K562 (cell line): Measurements from ENCODE around the gene MARCKS. TPM values are rescaled to one million over a fixed set of nuclear protein-coding genes. Genes with fewer than 3 reads are reported as not detected.

Experiments
- ATAC-seq: fragments of 200-7000 bp; cut with Tn5 transposase; 3 replicates; pipeline ENCODE4 v1.9.1; 2020; ENCODE audit warnings: moderate library complexity
- BruUV-seq: library from RNA; stranded (reverse); fragments of 400-500 nt; replicated peaks from 2 replicates; lab custom pipeline; 2021; lab: Mats Ljungman, UMichigan
- CTCF ChIA-PET: fragments of 300-600 bp; formaldehyde crosslinking; extraction: SDS; loops from one replicate; lab custom pipeline; 2021; ENCODE audit warnings: low intra/inter-chr PET ratio; lab: Yijun Ruan, JAX
- POLR2A ChIA-PET: fragments of 300-600, 350-650 bp; sonication (Branson Sonifier 250); formaldehyde crosslinking; extraction: SDS; loops from one replicate; lab custom pipeline; 2021; ENCODE audit warnings: antibody characterized with exemption, inconsistent platforms; lab: Yijun Ruan, JAX
- DNase-seq, 4 experiments: peaks; one replicate each; pipeline versions ENCODE4 v3.0.0 to v3.0.0-alpha.2; 2011 to 2018; ENCODE audit warnings: low spot score in 3 of 4, mixed read lengths in 3 of 4; ENCODE audit errors: extremely low read depth in 1 of 4
- FAIRE-seq: peaks from 2 replicates; lab custom pipeline; 2011; peaks lifted over from hg19 to GRCh38; lab: Jason Lieb, UNC
- H2AFZ ChIP-seq: 2 replicates; pipeline ENCODE4 v1.6.0; 2011; ENCODE audit warnings: low read depth, low read length, control low read depth, inconsistent platforms
- H3K27ac ChIP-seq: fragments of 200-600 bp; 3 replicates; pipeline ENCODE4 v1.8.0; 2011; ENCODE audit warnings: low read depth, mild to moderate bottlenecking, control low read depth, inconsistent platforms, low read length, moderate library complexity, mixed read lengths; ENCODE audit errors: extremely low read depth
- H3K27me3 ChIP-seq, 2 experiments: fragments of 300-600 bp in 1 of 2; 2 replicates in 1 of 2; 3 replicates in 1 of 2; pipeline versions ENCODE4 v1.6.0 to v1.8.0; 2011; ENCODE audit warnings: inconsistent platforms in 2 of 2, low read length in 2 of 2, mild to moderate bottlenecking in 1 of 2, mixed read lengths in 1 of 2, moderate library complexity in 1 of 2; ENCODE audit not compliant: control insufficient read depth in 2 of 2, insufficient read depth in 2 of 2
- H3K36me3 ChIP-seq: fragments of 300-600 bp; 3 replicates; pipeline ENCODE4 v1.8.0; 2011; ENCODE audit warnings: mild to moderate bottlenecking, low read length, inconsistent platforms; ENCODE audit not compliant: control insufficient read depth, insufficient read depth
- H3K4me1 ChIP-seq, 2 experiments: fragments of 200-600 bp in 1 of 2; replicated peaks in 1 of 2; 2 replicates in 1 of 2; 3 replicates in 1 of 2; pipeline versions ENCODE4 v1.5.1 to v1.8.0; 2011; ENCODE audit warnings: inconsistent platforms in 2 of 2, low read length in 2 of 2, mild to moderate bottlenecking in 1 of 2, mixed read lengths in 1 of 2, moderate library complexity in 1 of 2; ENCODE audit not compliant: control insufficient read depth in 2 of 2, insufficient read depth in 2 of 2
- H3K4me2 ChIP-seq: 2 replicates; pipeline ENCODE4 v1.6.1; 2011; ENCODE audit warnings: low read length, control low read depth, inconsistent platforms, mixed read lengths; ENCODE audit not compliant: insufficient read depth
- H3K4me3 ChIP-seq: fragments of 200-600 bp; sonication (generic), shearing (Covaris generic); 2 replicates; pipeline ENCODE4 v1.5.1; 2016; ENCODE audit warnings: control low read depth, inconsistent platforms
- H3K79me2 ChIP-seq: fragments of 200-600 bp; 3 replicates; pipeline ENCODE4 v1.8.0; 2011; ENCODE audit warnings: low read length, inconsistent platforms; ENCODE audit not compliant: control insufficient read depth, insufficient read depth
- H3K9ac ChIP-seq, 2 experiments: 2 replicates each; pipeline versions ENCODE4 v1.6.0 to v1.6.1; 2011; ENCODE audit warnings: low read depth in 2 of 2, low read length in 2 of 2, control low read depth in 1 of 2, inconsistent platforms in 1 of 2, mild to moderate bottlenecking in 1 of 2, mixed read lengths in 1 of 2; ENCODE audit not compliant: insufficient read depth in 1 of 2
- H3K9me1 ChIP-seq: one replicate; pipeline ENCODE4 v1.6.0; 2011; ENCODE audit warnings: inconsistent platforms, mild to moderate bottlenecking, low read length, moderate library complexity; ENCODE audit not compliant: control insufficient read depth, insufficient read depth
- H3K9me3 ChIP-seq: replicated peaks from 2 replicates; pipeline ENCODE4 v1.5.1; 2011; ENCODE audit warnings: low read depth, low read length, inconsistent platforms; ENCODE audit not compliant: control insufficient read depth, insufficient read depth
- H4K20me1 ChIP-seq: replicated peaks from 2 replicates; pipeline ENCODE4 v1.6.1; 2011; ENCODE audit warnings: low read length, inconsistent platforms, mixed read lengths; ENCODE audit not compliant: control insufficient read depth, insufficient read depth
- CHD2 ChIP-seq: IDR thresholded peaks from 2 replicates; pipeline ENCODE4 v1.6.1; 2011; ENCODE audit warnings: low read depth, low read length
- E2F1 ChIP-seq: sonication (generic); formaldehyde crosslinking; IDR thresholded peaks from 2 replicates; pipeline ENCODE4 v1.8.1; 2023; ENCODE audit warnings: mild to moderate bottlenecking, missing genetic modification reagents, moderate library complexity
- EHMT2 ChIP-seq: fragments of 450-650 bp; IDR thresholded peaks from 2 replicates; pipeline ENCODE4 v1.6.1; 2018; ENCODE audit warnings: antibody characterized with exemption
- ILF3 ChIP-seq: fragments of 450-650 bp; IDR thresholded peaks from 2 replicates; pipeline ENCODE4 v1.6.1; 2018; ENCODE audit warnings: antibody characterized with exemption, mild to moderate bottlenecking, moderate library complexity, borderline replicate concordance
- PHF21A ChIP-seq: fragments of 450-650 bp; IDR thresholded peaks from 2 replicates; pipeline ENCODE4 v1.6.1; 2017; ENCODE audit warnings: low read depth, borderline replicate concordance
- PHTF2 ChIP-seq: fragments of 250-450 bp; sonication (Bioruptor Pico); IDR thresholded peaks from 2 replicates; pipeline ENCODE4 v1.5.0; 2021; ENCODE audit warnings: mild to moderate bottlenecking
- U2AF1 ChIP-seq: fragments of 200-400 bp; formaldehyde crosslinking; optimal IDR thresholded peaks from 2 replicates; pipeline ENCODE3; 2017; ENCODE audit warnings: mild to moderate bottlenecking, low read depth, low read length, moderate library complexity
- ZC3H11A ChIP-seq: IDR thresholded peaks from 2 replicates; pipeline ENCODE4 v1.6.1; 2012; ENCODE audit warnings: low read depth, low read length, improper control_type of control experiment
- ZNF354B ChIP-seq: fragments of 250-450 bp; sonication (Bioruptor Pico); IDR thresholded peaks from 2 replicates; pipeline ENCODE4 v1.4.0; 2020
- ZNF408 ChIP-seq: fragments of 250-450 bp; sonication (Bioruptor Pico); IDR thresholded peaks from 2 replicates; pipeline ENCODE4 v1.4.0; 2020; ENCODE audit warnings: low read depth, mild to moderate bottlenecking, moderate library complexity
- ZNF444 ChIP-seq: fragments of 250-450 bp; sonication (Bioruptor Pico); IDR thresholded peaks from 2 replicates; pipeline ENCODE4 v1.4.0; 2020; ENCODE audit warnings: mild to moderate bottlenecking, moderate library complexity
- ZNF507 ChIP-seq: conservative IDR thresholded peaks from 2 replicates; pipeline ENCODE4 v1.6.1; 2017; ENCODE audit warnings: missing genetic modification characterization, missing compliant biosample characterization
- ZNF609 ChIP-seq: sonication (generic); formaldehyde crosslinking; IDR thresholded peaks from 2 replicates; pipeline ENCODE4 v1.8.1; 2023; ENCODE audit warnings: missing genetic modification reagents, mild to moderate bottlenecking, borderline replicate concordance
- WGBS: fragments of 100-300 bp; shearing (Covaris generic); methylation state at CpG from one replicate; pipeline ENCODE4 v1.1.6; 2016; ENCODE audit warnings: low coverage, mixed read lengths; ENCODE audit not compliant: insufficient coverage; ENCODE audit errors: missing lambda C conversion rate; 5-methylcytosine and 5-hydroxymethylcytosine counted together
- in situ Hi-C: fragments of 300-500 bp; cut with MboI; formaldehyde crosslinking; loops from 4 replicates; pipeline ENCODE4 v1.15.0; 2018; ENCODE audit warnings: inconsistent platforms, mixed read lengths
- intact Hi-C: fragments of 100-400 bp; cut with micrococcal nuclease; formaldehyde crosslinking; loops from 2 replicates; pipeline ENCODE4 v1.14.2; 2022
- polyA plus RNA-seq, 8 experiments: library from polyadenylated mRNA; depleted of rRNA in 4 of 8; stranded (reverse) in 5 of 8; unstranded in 3 of 8; fragments of >200 nt; fragmentation: Nextera tagmentation in 2 of 8; fragmentation: Illumina TruSeq in 1 of 8; extraction: Ambion mirVana in 2 of 8; extraction: Trizol in 1 of 8; gene quantifications; 2 replicates each; pipeline versions ENCODE4 v1.2.1 to v1.2.3, GENCODE V29; 2011 to 2014; ENCODE audit warnings: inconsistent platforms in 1 of 8, missing spikeins in 1 of 8
- total RNA-seq, 7 experiments: library from RNA; depleted of rRNA in 6 of 7; stranded (reverse); fragments of >200 nt in 6 of 7; fragmentation: Illumina TruSeq in 2 of 7; extraction: Trizol in 2 of 7; gene quantifications; 2 replicates each; pipeline versions ENCODE4 v1.2.1 to v1.2.3, GENCODE V29; 2011 to 2021; ENCODE audit warnings: low replicate concordance in 1 of 7
- TF ChIP-seq, protein P1 (sequence below): IDR thresholded peaks from 2 replicates; pipeline ENCODE4 v1.6.1; 2012; ENCODE audit warnings: low read depth, low read length, improper control_type of control experiment, borderline replicate concordance

Gene MARCKS
- total and polyA plus RNA-seq, 9 of the 15 experiments (the other 6 are each of a cell fraction or from before 2014, with no cell fraction given): 0.15 to 2.7 (median 1.0) TPM

- no peaks in the 10 kb centered on the region for H3K36me3 ChIP-seq
- H3K9me3 ChIP-seq: no peaks in the 10 kb centered on the region
- no peak overlapping the region for H3K4me2 ChIP-seq
- in situ Hi-C loops (no loop called here), intact Hi-C loops (loop anchor here (5.0 kb wide), 1 partner anchor 568 kb away; no protein-coding TSS in a partner anchor)
- H3K27ac ChIP-seq: no peak overlapping the region
- H3K79me2 ChIP-seq: no peaks in the 10 kb centered on the region
- no peak for ATAC-seq
- no TSS peak for BruUV-seq
- H2AFZ ChIP-seq: no peak overlapping the region
- H3K4me1 ChIP-seq: no peaks in the 10 kb centered on the region
- H3K9ac ChIP-seq: no peak overlapping the region
- H3K27me3 ChIP-seq: no peaks in the 10 kb centered on the region
- TF ChIP-seq E2F1 (CRISPR knock-in tag) (no peak), U2AF1 (no peak), EHMT2 (no peak), ZC3H11A (no peak), ZNF408 (no peak), ZNF444 (CRISPR knock-in tag) (no peak), PHTF2 (CRISPR knock-in tag) (no peak), ZNF354B (CRISPR knock-in tag) (no peak), CHD2 (no peak), ZNF507 (tag) (no peak), ZNF609 (CRISPR knock-in tag) (no peak), ILF3 (no peak), PHF21A (no peak)
- TF ChIP-seq, protein P1, sequence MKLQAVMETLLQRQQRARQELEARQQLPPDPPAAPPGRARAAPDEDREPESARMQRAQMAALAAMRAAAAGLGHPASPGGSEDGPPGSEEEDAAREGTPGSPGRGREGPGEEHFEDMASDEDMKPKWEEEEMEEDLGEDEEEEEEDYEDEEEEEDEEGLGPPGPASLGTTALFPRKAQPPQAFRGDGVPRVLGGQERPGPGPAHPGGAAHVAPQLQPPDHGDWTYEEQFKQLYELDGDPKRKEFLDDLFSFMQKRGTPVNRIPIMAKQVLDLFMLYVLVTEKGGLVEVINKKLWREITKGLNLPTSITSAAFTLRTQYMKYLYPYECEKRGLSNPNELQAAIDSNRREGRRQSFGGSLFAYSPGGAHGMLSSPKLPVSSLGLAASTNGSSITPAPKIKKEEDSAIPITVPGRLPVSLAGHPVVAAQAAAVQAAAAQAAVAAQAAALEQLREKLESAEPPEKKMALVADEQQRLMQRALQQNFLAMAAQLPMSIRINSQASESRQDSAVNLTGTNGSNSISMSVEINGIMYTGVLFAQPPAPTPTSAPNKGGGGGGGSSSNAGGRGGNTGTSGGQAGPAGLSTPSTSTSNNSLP: no peak
- TF ChIP-seq, all 486 proteins: peak for 0
- FAIRE-seq (no peak), DNase-seq (no peak)
- Histone ChIP-seq H4K20me1 (no peaks in the 10 kb centered on the region), H3K4me3 (no peak overlapping the region), H3K9me1 (no peaks in the 10 kb centered on the region)
- ChIA-PET POLR2A (no interaction called here), CTCF (no interaction called here)
- 8% methylated on average over 2 of the region's 2 CpGs for WGBS
Measured at GRCh38 chr6:113875470-113875869, 18.3 kb downstream of the MARCKS start.
